NAMALWA (cell line): ENCODE data around the gene CNIH2.
"Not testable (repeated sequence)": the region's sequence is repeated elsewhere in the genome, so short reads cannot be mapped to it uniquely, and the experiment has no call there.

Source experiments
- DNase-seq: peaks from one replicate; pipeline ENCODE4 v3.0.0-alpha.2; 2015; ENCODE audit warnings: low spot score

CNIH2 gene

DNA sequence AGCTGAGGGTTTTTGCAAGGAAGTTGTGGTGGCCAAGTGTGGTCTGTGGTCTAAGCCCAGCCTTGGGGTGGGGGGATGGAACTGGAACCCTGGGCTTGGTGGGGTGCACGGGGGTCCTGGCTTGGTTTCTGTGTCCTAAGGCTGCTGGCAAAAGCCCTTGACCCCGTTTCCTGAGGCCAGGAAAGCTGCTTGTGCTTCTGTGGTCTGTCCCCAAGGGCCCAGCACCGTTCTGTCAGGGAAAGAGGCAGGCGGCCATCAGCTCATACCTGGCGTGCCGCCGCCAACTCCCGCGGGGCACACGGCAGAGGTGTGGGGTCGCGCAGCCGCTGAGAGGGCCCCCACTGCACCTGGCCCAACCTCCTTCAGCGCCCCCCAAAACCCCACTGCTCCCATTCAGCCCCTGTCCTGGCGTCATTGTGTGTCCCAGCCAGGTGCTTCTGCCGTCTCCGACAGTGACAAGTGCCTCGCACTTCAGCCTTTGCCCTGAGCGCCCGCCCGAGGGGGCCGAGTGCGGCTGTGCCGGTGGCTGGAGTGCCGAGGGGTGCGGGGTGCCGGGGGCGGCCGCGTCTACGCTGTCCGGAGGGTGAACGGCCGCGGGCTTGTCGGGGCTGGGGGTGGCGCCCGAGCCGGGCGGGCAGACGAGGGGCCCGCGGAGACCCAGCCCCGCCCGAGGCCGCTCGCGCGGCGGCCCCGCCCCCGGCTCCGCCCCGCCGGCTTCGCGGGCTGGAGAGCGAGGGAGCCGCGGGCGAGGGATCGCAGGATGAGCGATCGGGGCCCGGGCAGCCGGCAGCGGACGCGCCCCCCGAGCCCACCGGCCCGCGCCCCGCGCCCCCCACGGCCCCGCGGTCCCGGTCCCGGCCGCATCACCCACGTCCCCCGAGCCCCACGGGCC, at the start of gene CNIH2:
Gene CNIH2 (plus strand): TSS at position 705 of the 892 bp plus-strand sequence. CDS start 282 bp downstream, outside the sequence.
- DNase-seq = peak; percentile 53

DNA sequence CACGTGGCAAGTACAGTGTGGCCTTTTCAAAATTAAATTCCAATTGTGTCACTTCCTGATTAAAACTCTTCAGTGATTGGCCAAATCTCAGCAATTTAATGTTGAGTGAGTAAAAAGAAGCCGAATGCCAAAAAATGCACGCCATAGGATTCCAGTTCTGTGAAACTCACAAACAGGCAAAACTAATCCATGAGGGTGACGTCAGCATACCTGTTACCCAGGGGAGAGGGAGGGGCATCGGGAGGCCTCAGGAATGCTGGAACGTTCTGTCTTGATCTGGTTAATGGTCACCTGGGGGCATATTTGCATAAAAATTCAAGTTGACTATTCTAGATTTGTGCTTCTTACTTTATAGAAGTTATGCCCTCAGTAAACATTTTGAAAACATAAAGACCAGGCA, 49.5 kb upstream of the CNIH2 start:
- no peak for DNase-seq

DNA sequence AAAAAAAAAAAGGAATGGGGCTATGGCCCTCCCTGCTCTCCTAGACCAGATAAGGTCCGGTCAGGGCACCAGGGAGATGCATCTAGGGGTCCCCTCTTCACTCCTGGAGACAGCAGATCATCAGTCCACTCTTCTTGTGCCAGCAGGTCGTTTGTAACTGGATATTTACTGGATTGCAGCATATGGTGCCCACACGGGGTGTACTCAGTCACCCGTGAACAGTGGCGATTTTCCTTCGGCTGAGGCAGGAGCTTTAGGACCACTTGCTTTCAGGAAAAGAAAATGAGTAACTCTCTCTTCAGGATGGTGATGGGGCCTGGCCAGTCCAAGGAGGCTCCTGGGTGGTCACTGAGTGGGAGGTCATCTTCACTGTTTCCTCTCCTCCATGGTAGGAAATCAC, 47.8 kb upstream of the CNIH2 start:
- DNase-seq = no peak

DNA sequence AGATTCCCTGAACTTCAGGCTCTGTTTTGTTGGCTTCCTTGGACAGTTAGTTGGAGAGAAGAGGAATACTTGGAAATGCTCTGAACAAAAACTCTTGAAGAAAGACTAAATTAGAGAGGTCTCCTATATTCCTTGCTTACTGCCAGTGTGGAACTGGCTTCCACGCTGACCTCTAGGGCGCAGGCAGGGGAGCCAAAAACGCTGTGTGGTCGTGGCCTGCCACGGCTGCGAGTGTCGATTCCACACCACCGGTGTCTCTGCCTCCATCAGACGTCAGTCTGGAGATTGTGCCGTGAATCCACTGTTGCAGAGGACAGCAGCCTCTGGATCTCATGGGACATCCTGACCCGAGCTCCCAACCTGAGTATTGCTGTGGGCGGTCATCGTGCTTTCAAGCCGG, 47.0 kb upstream of the CNIH2 start:
- DNase-seq = no peak

DNA sequence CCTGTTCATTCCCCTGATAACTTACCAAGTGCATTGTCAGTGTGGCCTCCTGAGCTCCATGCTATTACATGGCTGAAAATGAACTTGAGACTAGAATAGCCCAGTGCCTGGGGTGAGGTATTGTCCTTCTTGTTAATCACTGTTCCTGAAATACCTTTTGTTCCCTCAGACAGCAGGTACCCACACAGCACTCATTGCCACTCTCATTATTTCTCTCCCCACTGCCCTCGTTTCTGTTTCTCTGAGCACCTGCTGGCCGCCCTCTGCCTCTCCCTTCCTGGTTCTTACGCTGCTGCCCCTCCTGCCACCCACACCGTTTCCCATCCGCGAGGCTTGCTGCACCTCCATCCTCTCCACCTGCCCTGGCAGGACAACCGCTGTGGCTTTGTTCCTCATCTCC, 46.4 kb upstream of the CNIH2 start:
- no peak for DNase-seq

DNA sequence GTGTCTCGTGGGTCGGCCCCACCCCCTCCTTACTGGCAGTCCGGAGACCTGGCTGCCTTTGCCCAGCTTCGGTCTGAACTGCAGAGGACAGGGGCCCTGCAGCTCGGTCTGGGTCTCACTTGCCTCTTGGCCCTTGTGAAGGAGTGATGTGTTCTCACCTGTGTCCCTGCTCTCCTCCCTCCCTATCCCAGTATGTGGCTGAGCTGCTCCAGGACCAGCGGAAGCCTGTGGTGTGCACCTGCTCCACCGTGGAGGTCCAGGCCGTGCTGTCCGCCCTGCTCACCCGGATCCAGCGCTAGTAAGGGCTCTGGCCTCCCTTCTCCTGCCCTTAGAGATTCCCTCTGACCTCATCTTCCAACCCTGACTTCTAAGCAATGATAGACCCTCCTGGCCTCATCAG, 45.2 kb upstream of the CNIH2 start:
- no peak for DNase-seq

DNA sequence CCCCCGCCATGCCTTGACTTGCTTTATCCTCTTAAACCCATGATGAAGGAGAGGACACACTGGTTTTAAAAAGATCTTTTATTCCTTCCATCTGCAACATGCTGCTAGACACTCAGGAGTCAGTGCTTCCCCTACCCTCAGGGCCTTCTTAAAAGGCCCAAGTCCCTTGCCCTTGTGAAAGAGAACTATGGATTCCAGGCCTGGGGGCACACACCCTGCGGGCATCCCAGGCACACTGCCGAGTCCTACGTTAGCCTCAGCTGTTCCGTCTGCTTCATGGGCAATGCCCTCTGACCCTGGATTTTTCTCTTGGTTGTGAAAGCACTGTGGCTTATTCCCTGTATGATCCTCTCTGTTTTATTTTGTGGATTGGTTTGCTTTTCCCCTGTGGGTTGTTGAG, 44.7 kb upstream of the CNIH2 start:
- DNase-seq = no peak

DNA sequence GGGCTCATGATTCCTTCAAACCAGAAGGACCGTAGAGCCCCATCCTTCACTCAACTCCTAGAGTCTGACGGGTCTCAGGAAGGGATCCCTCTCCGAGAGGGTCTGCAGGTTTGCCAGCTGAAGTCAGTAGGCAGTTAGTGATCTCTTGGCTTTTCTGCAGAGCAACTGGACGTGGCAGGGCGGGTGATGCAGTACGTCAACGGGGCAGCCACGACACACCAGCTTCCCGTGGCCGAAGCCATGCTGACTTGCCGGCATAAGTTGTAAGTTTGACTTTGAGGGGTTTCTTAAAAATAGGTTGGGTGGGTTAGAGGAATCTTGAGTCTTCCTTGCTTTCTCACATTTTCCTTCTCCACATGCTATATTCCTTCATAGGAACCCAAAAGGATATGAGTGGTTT, 42.8 kb upstream of the CNIH2 start:
- DNase-seq = no peak

DNA sequence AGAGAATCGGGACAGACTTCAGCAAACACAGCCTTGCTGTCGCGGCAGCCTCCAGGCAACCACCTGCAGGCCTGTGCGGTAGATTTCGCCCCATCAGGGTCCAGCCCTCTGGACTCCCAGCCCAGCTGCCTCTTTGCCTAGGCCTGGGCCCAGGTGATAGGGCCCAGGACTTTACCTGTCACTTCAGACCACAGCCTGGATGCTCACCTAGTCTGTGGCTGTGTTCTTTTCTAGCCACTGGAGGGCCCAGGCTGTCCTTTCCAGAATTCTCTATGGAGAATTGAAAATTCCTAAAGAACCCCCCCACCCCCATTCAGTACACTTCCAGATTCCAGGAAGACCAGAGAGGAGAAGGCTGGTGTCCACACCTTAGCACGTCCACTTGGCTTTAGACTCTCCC, 40.1 kb upstream of the CNIH2 start:
- no peak for DNase-seq

DNA sequence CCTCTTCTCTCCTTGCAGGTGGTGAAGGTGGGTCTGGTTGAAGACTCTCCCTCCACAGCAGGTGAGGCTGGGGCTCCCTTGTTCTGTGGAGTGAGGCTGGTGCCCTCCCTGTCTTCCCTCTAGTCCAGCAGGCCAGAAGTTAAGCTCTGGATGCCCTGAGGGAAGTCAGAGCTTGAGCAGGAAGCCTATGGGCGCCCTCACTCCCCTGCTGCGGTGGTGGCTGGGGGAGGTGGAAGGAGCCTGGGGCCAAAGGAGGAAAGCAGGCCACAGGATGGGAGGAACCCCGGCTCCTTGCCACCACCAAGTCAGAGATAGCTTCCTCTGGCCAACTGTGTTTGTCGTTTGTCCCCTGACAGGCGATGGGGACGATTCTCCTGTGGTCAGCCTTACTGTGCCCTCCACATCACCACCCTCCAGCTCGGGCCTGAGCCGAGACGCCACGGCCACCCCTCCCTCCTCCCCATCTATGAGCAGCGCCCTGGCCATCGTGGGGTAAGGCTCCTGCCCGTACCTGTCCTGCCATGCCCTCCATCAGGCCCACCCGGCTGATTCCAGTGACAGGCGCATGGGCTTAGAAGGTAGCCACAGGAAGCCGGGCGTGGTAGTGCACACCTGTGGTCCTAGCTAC, 39.1 kb upstream of the CNIH2 start:
- no peak for DNase-seq

DNA sequence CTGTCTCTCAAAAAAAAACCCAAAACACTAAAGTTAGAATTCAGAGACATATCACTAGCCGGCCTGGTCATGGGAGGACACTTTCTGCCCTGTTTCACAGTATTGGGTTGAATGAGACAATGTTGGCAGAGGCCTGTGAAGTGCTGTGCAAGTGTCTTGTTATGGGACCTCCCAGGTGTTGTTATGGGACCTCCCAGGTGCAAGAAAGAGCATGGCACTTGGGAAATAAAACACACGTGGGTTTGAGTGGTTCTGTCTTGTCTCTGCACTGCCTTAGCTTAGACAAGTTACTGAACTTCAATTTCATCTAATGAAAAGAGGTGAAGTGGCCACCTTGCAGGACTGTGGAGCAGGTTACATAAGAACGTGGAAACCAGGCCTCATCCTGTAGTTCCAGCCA, 38.5 kb upstream of the CNIH2 start:
- DNase-seq = no peak

DNA sequence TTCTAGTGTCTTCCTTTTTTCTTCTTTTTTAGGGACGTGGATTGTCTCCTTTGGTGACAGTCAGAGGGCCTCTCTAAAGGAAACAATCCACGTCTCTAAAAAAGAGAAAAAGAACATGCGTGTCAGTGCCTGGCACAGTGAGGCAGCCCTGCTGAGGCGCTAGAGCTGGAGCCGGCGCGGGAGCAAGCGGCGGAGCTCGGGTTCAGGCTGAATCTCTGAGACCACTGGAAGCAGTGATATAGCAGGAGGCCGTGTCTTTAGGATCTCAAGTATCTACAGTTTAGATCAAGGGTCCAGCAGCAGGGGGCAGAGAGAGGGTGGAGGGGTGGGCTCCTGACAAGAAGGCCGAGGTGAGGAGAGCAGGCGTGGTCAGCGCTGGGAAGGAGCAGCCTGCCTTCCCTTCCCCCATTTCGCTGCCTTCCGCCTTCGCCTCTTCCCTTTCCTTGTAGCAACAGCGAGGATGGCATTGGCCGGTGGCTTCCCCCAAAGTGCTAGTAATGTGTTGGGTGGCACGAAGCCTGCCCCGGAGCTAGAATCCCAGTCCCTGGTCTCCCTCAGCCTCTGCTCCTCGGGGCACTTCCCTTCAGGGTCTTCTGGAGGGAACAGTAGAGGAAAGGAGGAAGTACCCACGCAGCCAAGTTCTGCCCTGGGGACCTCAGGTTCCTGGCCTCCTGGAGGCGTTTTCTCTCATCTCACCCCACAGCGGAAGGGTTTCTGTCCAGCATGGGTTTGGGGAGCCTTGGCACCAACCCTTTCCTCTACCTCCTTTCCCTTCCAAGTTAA, 37.8 kb upstream of the CNIH2 start:
- no peak for DNase-seq

DNA sequence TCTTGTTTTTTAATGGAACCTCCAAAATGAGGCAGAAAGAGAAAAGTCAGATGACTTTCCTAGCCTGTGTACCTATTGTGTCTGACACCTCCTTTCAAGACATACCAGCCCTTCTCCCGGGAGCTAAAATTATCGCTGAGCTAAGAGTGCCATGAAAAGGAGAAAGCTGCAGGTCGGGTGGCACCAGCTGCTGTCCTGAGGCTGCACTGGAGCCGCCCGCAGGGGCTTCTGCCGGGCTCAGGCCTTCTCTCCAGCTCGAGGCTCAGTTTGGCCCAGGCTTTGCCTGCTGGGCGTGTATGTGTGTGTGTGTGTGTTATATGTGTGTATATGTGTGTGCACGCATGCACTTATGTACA, 37.2 kb upstream of the CNIH2 start:
- no peak for DNase-seq

DNA sequence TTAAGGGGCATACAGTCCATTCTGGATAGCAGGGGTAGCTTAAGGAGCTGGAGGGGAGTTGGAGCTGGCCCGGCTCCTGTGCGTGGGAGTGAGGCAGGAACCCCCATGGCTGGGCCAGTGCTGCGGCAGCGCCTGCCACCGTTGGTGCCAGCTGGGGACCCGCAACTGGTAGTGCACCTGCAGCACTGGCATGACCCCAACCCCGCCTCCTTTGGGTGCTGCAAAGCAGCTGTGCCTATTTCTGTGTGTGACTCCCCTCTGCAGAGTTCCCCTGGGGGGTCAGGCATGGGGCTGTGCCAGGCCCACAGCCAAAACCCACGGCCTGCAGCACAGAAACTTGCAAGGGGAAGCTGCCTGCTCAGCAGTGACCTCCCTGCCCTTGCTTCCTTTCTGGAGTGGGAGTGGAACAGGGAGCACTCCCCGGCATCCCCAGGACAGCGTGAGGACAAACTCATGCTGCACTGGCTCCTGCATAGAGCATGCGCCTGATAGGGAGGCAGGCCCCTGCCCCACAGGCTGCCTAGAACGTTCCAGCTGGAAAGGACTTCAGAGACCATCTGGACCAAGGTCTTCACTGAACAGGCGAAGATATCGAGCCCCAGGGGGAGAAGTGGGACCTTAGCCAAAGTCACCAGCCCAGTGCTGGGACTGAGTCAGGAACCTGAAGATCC, 35.7 kb upstream of the CNIH2 start:
- DNase-seq = peak; percentile 73

DNA sequence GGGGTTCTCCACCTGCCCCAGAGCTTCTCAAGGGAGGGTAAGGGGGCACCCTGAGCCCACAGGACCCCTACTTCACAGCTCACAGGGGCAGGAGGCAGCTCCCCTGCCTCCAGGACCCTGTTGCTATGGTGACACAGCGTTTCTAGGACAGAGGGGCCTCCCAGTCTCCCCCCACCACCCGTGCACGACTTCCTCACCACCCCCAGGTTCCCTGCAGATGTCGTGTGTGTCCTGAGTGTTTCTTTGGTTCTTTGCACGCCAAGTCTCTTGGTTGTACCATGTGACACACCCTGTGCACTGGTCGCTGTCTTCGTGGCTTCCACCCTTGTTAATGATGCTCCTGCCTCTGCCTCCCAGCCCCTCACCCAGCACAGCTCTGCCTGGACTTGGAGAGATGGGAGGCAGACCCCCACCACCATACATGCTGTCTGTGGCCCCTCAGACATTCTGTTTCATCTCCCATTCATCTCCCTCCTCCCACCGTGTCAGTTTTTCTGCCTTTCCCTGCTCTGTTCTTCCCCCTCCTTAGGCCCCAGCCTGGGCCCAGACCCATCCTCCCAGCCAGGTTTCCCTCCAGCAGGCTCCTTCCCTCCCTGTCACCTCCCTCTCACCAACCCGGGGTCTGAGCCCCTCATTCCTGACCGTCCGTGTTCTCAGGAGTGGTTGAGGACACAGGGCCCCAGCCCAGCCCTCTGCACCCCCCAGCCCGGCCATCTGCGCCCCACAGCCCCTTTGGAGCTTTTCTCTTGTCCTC, 34.0 kb upstream of the CNIH2 start:
- no peak for DNase-seq

DNA sequence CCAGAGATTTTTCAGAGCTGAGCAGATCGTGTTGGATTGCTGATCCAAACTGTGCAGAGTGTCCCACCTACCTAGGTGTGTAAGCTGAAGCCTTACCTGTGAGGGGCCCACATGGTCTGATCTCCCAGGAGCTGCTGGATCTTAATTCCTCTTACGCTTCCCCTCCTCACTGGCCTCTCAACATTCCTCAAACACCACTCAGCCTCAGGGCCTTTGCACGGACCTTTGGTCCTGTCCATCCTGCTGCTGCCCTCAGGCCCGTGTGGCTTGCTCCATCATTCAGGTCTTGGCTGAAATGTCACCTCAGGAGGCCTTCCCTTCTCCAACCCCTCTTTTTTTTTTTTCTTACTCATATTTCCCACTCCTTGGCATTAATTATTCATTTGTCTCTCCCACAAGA, 30.7 kb upstream of the CNIH2 start:
- no peak for DNase-seq

DNA sequence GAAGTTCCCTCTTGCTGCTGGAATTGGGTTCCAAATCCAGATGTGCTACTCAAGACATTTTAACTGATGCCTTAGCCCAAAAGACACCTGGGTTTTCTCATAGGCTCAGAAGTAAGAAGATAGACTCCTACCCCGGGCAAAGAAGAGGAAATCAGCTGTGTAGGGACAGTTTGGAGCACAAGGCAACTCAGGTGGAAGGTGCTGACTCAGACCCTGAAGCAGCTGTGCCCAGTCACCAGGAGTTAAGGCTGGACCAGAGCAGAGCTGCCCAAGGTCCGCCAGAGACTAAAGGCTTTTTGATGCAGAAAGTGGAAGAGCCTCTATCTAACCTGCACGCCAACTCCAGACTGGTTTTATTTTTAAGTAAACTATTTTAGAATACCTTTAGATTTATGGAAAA, 30.2 kb upstream of the CNIH2 start:
- no peak for DNase-seq

DNA sequence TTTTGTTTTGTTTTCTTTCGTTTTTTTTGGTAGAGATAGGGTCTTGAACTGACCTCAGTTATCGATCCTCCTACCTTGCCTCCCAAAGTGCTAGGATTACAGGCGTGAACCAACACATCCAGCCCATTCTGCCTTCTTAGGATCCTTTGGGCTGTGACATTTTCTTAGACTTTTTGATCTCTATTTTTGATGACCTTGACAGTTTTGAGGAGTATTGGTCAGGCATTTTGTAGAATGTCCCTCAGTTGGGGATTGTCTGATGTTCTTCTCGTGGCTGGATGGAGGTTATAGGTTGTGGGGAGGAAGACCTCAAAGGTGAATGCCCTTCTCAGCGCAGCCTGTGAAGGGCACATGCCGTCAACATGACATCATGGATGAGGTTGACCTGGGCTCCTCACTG, 29.1 kb upstream of the CNIH2 start:
- no peak for DNase-seq

DNA sequence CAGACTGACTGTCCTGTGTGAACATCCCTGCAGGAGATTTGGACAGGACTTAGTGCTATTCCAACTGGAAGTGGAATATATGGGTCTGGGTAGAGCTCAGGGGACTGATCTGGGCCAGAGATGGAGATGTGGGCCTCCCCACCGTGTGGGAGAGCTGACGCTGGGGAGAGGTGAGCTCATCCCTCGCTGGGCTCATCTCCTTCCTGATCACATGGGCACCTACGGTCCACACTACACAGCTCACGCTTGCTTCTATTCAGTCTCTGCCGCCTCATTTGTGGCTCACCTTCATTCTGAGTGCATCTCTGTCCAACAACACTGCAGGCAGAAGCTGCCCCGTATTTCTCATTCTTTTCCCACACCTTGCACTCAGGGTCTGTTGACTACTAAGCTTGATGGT, 26.2 kb upstream of the CNIH2 start:
- DNase-seq = no peak

DNA sequence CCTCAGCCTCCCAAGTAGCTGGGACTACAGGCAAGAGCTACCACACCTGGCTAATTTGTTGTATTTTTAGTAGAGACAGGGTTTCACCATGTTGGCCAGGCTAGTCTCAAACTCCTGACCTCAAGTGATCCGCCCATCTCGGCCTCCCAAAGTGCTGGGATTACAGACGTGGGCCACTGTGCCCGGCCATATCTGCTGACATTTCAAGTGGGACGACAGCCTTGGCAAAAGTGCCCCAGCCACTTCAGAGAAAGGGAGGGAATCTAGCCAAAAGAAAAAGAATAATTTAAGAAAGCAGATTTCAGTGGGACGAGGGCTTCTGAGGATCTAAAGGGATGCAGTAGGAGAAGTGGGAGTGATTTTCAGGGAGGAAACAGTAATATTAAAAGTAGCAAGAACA, 24.9 kb upstream of the CNIH2 start:
- not testable (repeated sequence) for DNase-seq

DNA sequence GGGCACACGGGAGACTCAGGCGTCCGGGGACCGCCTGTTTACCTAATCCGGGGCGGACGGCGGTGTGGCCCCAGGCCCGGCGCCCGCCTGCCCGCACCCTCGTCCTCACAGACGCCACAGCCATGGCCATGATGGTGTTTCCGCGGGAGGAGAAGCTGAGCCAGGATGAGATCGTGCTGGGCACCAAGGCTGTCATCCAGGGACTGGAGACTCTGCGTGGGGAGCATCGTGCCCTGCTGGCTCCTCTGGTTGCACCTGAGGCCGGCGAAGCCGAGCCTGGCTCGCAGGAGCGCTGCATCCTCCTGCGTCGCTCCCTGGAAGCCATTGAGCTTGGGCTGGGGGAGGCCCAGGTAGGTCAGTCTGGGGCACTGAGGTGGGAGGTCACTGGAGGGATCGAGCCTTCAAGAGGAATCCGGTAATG, 19.5 kb upstream of the CNIH2 start:
- no peak for DNase-seq

DNA sequence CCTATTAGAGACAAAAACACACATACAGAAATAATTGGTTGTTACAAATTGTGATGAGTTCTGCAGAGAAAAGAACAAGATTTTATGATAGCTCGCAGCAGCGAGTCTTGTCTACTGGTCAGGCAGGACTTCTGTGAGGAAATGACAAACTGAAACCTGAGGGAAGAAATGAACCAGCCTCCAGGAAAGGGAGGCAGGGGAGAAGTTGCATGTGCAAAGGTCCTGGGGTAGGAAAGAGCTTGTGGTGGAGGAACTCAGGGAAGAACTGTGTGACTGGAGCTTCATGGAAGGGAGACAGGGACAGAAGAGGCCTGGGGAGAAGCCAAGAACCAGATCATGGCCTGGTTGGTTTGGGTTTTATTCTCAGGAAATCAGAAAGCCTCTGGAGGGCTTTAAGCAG, 18.8 kb upstream of the CNIH2 start:
- DNase-seq = no peak
